OCI-LY1 (cell line): ENCODE data around the gene C1orf35.

Experiments used
- H2AFZ ChIP-seq: fragments of 200-600 bp; sonication (generic), shearing (Covaris generic); 2 replicates; pipeline ENCODE4 v1.6.0; 2014; ENCODE audit warnings: antibody characterized with exemption, mild to moderate bottlenecking, low read length
- H3F3A ChIP-seq: fragments of 200-600 bp; sonication (generic), shearing (Covaris generic); 2 replicates; pipeline ENCODE4 v1.6.0; 2014; ENCODE audit warnings: mild to moderate bottlenecking, antibody characterized with exemption, low read length, moderate library complexity; ENCODE audit not compliant: insufficient read depth
- H3K27ac ChIP-seq: fragments of 200-600 bp; sonication (generic); 2 replicates; pipeline ENCODE4 v1.5.1; 2014; ENCODE audit warnings: low read length, mixed run types, mild to moderate bottlenecking, low read depth; ENCODE audit not compliant: poor library complexity, severe bottlenecking
- H3K27me3 ChIP-seq: fragments of 200-600 bp; sonication (generic); 2 replicates; pipeline ENCODE4 v1.6.0; 2014; ENCODE audit warnings: antibody characterized with exemption, mild to moderate bottlenecking, low read length, moderate library complexity; ENCODE audit not compliant: insufficient read depth
- H3K36me3 ChIP-seq: fragments of 200-600 bp; sonication (generic); 2 replicates; pipeline ENCODE4 v1.6.1; 2014; ENCODE audit warnings: mild to moderate bottlenecking, antibody characterized with exemption, low read length, moderate library complexity, mixed read lengths; ENCODE audit not compliant: insufficient read depth
- H3K4me1 ChIP-seq: fragments of 200-600 bp; sonication (generic); 2 replicates; pipeline ENCODE4 v1.5.1; 2014; ENCODE audit warnings: mild to moderate bottlenecking, low read length, moderate library complexity; ENCODE audit not compliant: insufficient read depth, severe bottlenecking
- H3K4me2 ChIP-seq: fragments of 200-600 bp; sonication (generic), shearing (Covaris generic); 2 replicates; pipeline ENCODE4 v1.6.1; 2014; ENCODE audit warnings: low read length
- H3K4me3 ChIP-seq: fragments of 200-600 bp; sonication (generic); 2 replicates; pipeline ENCODE4 v1.5.1; 2014; ENCODE audit warnings: low read length, low read depth, mild to moderate bottlenecking, mixed read lengths; ENCODE audit not compliant: poor library complexity, severe bottlenecking
- H3K79me2 ChIP-seq: fragments of 200-600 bp; shearing (Covaris generic); 2 replicates; pipeline ENCODE4 v1.6.1; 2016; ENCODE audit warnings: mixed run types, low read length, mixed read lengths; ENCODE audit not compliant: insufficient read depth
- H3K9ac ChIP-seq: fragments of 200-600 bp; sonication (generic), shearing (Covaris generic); 2 replicates; pipeline ENCODE4 v1.6.1; 2014; ENCODE audit warnings: mild to moderate bottlenecking, low read length, mixed read lengths
- H3K9me2 ChIP-seq: fragments of 200-600 bp; sonication (generic), shearing (Covaris generic); 2 replicates; pipeline ENCODE4 v1.6.1; 2014; ENCODE audit warnings: low read depth, mild to moderate bottlenecking, low read length, mixed read lengths
- H3K9me3 ChIP-seq: fragments of 200-600 bp; shearing (Covaris generic); 2 replicates; pipeline ENCODE4 v1.6.1; 2014; ENCODE audit warnings: low read length, mixed read lengths
- H4K20me1 ChIP-seq: fragments of 200-600 bp; sonication (generic), shearing (Covaris generic); 2 replicates; pipeline ENCODE4 v1.6.0; 2016; ENCODE audit warnings: mild to moderate bottlenecking, low read length; ENCODE audit not compliant: insufficient read depth
- EZH2 ChIP-seq: fragments of 200-600 bp; sonication (generic), shearing (Covaris generic); IDR thresholded peaks from 2 replicates; pipeline ENCODE4 v1.8.0; 2017; ENCODE audit warnings: borderline replicate concordance, mixed run types, mild to moderate bottlenecking, antibody characterized with exemption, low read length, moderate library complexity, mixed read lengths
- TF ChIP-seq, protein P1 (sequence below): fragments of 200-600 bp; sonication (generic), shearing (Covaris generic); IDR thresholded peaks from 2 replicates; pipeline ENCODE4 v1.5.1; 2017; ENCODE audit warnings: mild to moderate bottlenecking, antibody characterized with exemption, low read length, moderate library complexity, mixed read lengths

Gene C1orf35

DNA sequence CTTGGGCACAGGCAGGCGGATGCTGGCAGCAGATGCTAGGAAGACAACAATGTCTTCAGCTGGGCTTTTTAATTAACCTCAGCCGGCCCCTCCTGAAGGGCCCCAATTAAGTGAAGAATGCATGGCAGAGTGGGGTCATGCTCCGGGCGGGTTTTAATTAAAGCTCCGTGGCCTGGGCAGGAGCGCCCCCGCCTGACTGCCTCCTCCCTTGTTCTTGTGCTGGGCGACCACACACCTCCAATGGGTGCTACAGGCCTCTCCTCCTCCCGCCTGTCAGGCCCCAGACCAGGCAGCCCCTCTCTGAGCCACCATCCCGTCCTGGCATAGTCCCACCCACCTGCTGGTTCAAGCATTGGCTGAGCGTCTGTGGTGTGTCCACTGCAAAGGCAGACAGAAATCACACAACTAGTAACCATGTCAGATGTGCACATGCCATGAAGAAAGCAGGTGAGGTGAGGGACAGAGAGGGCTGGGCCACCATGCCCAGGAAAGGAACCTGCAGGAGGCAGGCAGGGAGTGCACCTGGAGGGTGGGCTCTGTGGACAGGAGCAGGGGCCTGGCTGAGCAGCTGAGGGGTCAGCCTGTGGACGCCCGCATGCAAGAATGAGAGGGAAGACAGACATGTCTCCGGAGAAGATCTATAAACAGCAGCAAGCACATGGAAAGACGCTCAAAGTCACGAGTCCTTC, 29.1 kb downstream of the C1orf35 start:
- Histone ChIP-seq H3K4me1 (no peaks in the 10 kb centered on the region), H3K9me2 (no peaks in the 10 kb centered on the region), H3K4me3 (no peak overlapping the region), H3K9me3 (no peaks in the 10 kb centered on the region), H3K4me2 (no peak overlapping the region), H3F3A (no peaks in the 10 kb centered on the region), H3K27ac (no peak overlapping the region), H3K79me2 (no peaks in the 10 kb centered on the region), H3K27me3 (peaks cover 4% of the 10 kb centered on the region; the same call in 1 of the 2 replicates), H2AFZ (no peak overlapping the region), H3K36me3 (no peaks in the 10 kb centered on the region; the same call in 1 of the 2 replicates), H4K20me1 (no peaks in the 10 kb centered on the region), H3K9ac (no peak overlapping the region)
- no peak for TF ChIP-seq EZH2
- TF ChIP-seq, protein P1, sequence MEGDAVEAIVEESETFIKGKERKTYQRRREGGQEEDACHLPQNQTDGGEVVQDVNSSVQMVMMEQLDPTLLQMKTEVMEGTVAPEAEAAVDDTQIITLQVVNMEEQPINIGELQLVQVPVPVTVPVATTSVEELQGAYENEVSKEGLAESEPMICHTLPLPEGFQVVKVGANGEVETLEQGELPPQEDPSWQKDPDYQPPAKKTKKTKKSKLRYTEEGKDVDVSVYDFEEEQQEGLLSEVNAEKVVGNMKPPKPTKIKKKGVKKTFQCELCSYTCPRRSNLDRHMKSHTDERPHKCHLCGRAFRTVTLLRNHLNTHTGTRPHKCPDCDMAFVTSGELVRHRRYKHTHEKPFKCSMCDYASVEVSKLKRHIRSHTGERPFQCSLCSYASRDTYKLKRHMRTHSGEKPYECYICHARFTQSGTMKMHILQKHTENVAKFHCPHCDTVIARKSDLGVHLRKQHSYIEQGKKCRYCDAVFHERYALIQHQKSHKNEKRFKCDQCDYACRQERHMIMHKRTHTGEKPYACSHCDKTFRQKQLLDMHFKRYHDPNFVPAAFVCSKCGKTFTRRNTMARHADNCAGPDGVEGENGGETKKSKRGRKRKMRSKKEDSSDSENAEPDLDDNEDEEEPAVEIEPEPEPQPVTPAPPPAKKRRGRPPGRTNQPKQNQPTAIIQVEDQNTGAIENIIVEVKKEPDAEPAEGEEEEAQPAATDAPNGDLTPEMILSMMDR = peak; percentile 42; the same call in 1 of the 2 replicates

DNA sequence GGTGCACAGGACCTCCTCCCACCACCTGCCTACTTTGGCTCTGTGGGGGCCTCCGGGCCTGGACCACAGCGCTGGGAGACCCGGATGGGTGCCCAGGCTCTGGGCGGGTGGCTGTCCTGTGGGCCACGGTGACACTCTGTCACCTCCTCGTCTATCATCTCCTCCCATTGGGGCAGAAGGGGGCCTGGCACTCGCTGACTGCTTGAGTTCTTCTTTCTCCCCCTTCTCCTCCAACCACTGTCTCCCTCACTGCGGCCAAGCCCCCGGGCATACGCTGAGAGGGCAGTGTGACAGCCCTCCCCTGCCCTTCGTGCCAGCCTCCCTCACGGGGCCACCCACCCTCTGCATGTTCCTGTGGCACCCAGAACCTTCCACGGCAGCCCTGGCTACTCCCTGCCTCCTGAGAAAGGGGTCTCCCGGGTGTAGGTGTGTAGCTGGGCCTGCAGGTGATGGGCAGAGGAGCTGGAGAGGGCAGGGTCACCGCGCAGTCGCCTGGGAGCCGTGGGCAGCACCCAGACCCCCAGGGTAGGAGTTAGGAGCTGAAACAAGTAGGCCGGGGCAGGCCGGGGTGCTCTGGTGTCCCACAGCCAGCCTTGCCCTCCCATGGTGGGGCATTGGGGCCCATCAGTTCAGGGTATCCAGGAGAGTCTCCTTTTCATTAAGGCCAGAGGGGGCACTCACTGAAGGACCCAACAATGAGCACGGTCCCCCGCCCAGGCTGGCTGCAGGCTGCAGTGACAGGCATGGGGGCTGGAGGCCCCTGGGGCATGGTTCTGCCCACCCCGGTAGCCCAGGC, 29.9 kb downstream of the C1orf35 start:
- Histone ChIP-seq H3K9me3 (no peaks in the 10 kb centered on the region), H3K79me2 (no peaks in the 10 kb centered on the region), H3K9me2 (no peaks in the 10 kb centered on the region), H3K27ac (no peak overlapping the region), H3K36me3 (no peaks in the 10 kb centered on the region), H3K4me3 (no peak overlapping the region), H3K27me3 (peaks cover 4% of the 10 kb centered on the region; the same call in 1 of the 2 replicates), H3K9ac (no peak overlapping the region), H3K4me2 (no peak overlapping the region), H3F3A (no peaks in the 10 kb centered on the region), H3K4me1 (no peaks in the 10 kb centered on the region), H4K20me1 (no peaks in the 10 kb centered on the region), H2AFZ (no peak overlapping the region)
- TF ChIP-seq EZH2 = no peak
- TF ChIP-seq, protein P1 = no peak

DNA sequence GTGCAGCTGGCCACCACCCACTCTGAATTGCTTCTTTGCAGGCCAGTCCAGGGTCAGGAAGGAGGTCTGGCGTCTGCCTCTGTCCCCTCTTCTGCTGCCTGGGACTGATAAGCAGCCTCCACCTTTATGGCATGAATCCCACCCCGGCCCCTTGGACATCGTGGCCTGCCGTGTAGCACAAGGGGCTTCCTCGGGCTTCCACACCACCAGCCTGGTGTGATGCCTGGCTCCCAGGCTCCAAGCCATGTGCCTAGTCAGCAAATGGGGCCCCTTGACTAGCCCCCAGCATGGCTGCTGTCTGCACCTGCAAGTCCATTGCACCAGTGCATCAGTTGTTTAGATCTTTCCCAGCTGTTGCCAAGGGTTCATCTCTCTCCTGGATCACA, 30.5 kb downstream of the C1orf35 start:
- TF ChIP-seq, protein P1 = no peak
- no peak for TF ChIP-seq EZH2
- Histone ChIP-seq H3F3A (no peaks in the 10 kb centered on the region), H2AFZ (no peak overlapping the region), H3K4me3 (no peak overlapping the region), H3K79me2 (no peaks in the 10 kb centered on the region), H3K9me2 (no peaks in the 10 kb centered on the region), H3K36me3 (no peaks in the 10 kb centered on the region), H3K4me2 (no peak overlapping the region), H3K27ac (no peak overlapping the region), H3K9ac (no peak overlapping the region), H3K4me1 (no peaks in the 10 kb centered on the region), H3K9me3 (no peaks in the 10 kb centered on the region), H3K27me3 (peaks cover 4% of the 10 kb centered on the region; the same call in 1 of the 2 replicates), H4K20me1 (no peaks in the 10 kb centered on the region)
